ENCODE data around the gene CFAP74. TPM values are rescaled to one million over a fixed set of nuclear protein-coding genes. Genes with fewer than 3 reads are reported as not detected.

The CFAP74 gene
- total and polyA plus RNA-seq, 2 of the 4 experiments (the other 2 are of a cell fraction) = not detected

GRCh38 chr1:1926346-1926811 is 77.2 kb downstream of the CFAP74 start:
- H3K14ac ChIP-seq (replicated peaks; ENCODE audit: low read depth, low read length) = no peak overlapping the region
- no peaks in the 10 kb centered on the region for H4K20me1 ChIP-seq (ENCODE audit: insufficient read depth, low read length)
- H3K36me3 ChIP-seq (ENCODE audit: control insufficient read depth, insufficient read depth, low read length) = no peaks in the 10 kb centered on the region
- no peak overlapping the region for H4K8ac ChIP-seq (ENCODE audit: low read depth in 2 of 2, low read length in 2 of 2)
- no peak overlapping the region for H2AK9ac ChIP-seq (replicated peaks; ENCODE audit: low read depth, low read length, poor library complexity)
- H2BK5ac ChIP-seq (ENCODE audit: low read depth, low read length, poor library complexity, severe bottlenecking) = no peak overlapping the region
- POLR2A ChIA-PET (ENCODE audit: unreplicated experiment) = no interaction called here
- no peak overlapping the region for H3K56ac ChIP-seq (ENCODE audit: extremely low read depth, insufficient read depth, low read length)
- ATAC-seq (ENCODE audit: low read depth) = no peak
- H3K9ac ChIP-seq (ENCODE audit: low read depth, low read length) = no peak overlapping the region
- H2BK120ac ChIP-seq (ENCODE audit: low read depth, low read length) = no peak overlapping the region
- no peak overlapping the region for H2AK5ac ChIP-seq (ENCODE audit: low read depth, low read length)
- intact Hi-C loops (cut with micrococcal nuclease) (no loop called here), dilution Hi-C loops (cut with HindIII; ENCODE audit: low sequenced_read_pairs, unreplicated experiment) (no loop called here), in situ Hi-C loops (cut with MboI; ENCODE audit: low sequenced_read_pairs) (no loop called here)
- no peak overlapping the region for H3K23ac ChIP-seq (ENCODE audit: low read depth, low read length)
- H3K79me1 ChIP-seq (ENCODE audit: low read depth in 1 of 2, low read length in 2 of 2) = no peaks in the 10 kb centered on the region
- no peak overlapping the region for H4K91ac ChIP-seq (ENCODE audit: insufficient read depth, low read depth, low read length)
- TF ChIP-seq ELK1 (IDR thresholded peaks at IDR 0.05; ENCODE audit: borderline replicate concordance, low read depth, low read length) (no peak), NFE2L2 (IDR thresholded peaks at IDR 0.05; ENCODE audit: low read depth, low read length) (no peak), SMC3 (IDR thresholded peaks at IDR 0.05; ENCODE audit: low read depth, low read length) (no peak), USF2 (IDR thresholded peaks at IDR 0.05; ENCODE audit: low read depth, low read length) (no peak), MXI1 (IDR thresholded peaks at IDR 0.05; ENCODE audit: borderline replicate concordance, low read depth, low read length) (no peak), CEBPB (IDR thresholded peaks at IDR 0.05; ENCODE audit: low read depth, low read length) (no peak), RCOR1 (IDR thresholded peaks at IDR 0.05; ENCODE audit: insufficient replicate concordance, low read length) (no peak), BHLHE40 (IDR thresholded peaks at IDR 0.05; ENCODE audit: low read depth, low read length) (no peak), CHD1 (IDR thresholded peaks at IDR 0.05; ENCODE audit: low read depth, low read length) (no peak), POLR2A (IDR thresholded peaks at IDR 0.05; ENCODE audit: low read depth, low read length) (no peak), RFX5 (IDR thresholded peaks at IDR 0.05; ENCODE audit: low read depth, low read length) (no peak), CTCF (conservative IDR thresholded peaks at IDR 0.05; ENCODE audit: low read depth, low read length) (no peak), MAZ (IDR thresholded peaks at IDR 0.05; ENCODE audit: borderline replicate concordance, low read depth, low read length) (no peak), FOS (IDR thresholded peaks at IDR 0.05; ENCODE audit: low read depth, low read length) (no peak), RAD21 (IDR thresholded peaks at IDR 0.05; ENCODE audit: low read length) (no peak), MAFK (IDR thresholded peaks at IDR 0.05; ENCODE audit: low read depth, low read length) (no peak)
- no TSS peak for BruUV-seq (replicated peaks)
- no peak overlapping the region for H2BK15ac ChIP-seq (ENCODE audit: low read depth, low read length)
- no peaks in the 10 kb centered on the region for H3K4me1 ChIP-seq (ENCODE audit: control insufficient read depth, insufficient read depth, low read length)
- H3K4me3 ChIP-seq (ENCODE audit: insufficient read depth, low read depth, low read length) = no peak overlapping the region
- no peaks in the 10 kb centered on the region for H3K9me1 ChIP-seq (ENCODE audit: insufficient read depth, low read length)
- H4K5ac ChIP-seq (ENCODE audit: low read depth, low read length) = no peak overlapping the region
- H3K4ac ChIP-seq (ENCODE audit: low read depth, low read length) = no peak overlapping the region
- no peaks in the 10 kb centered on the region for H3K9me3 ChIP-seq (ENCODE audit: control insufficient read depth, insufficient read depth, low read length)
- no peak overlapping the region for H3K18ac ChIP-seq (ENCODE audit: low read depth, low read length)
- no peak overlapping the region for H2BK20ac ChIP-seq (ENCODE audit: low read depth, low read length)
- DNase-seq = no peak
- H3K4me2 ChIP-seq (ENCODE audit: low read depth, low read length) = no peak overlapping the region
- WGBS, 2 experiments (ENCODE audit: extremely low coverage in 2 of 2, insufficient read length in 1 of 2) = 70% methylated on average over 11 of the region's 26 CpGs; no CpG with 5 or more reads in 1 of the 2 experiments
- CTCF ChIA-PET = no interaction called here
- peaks cover 5% of the 10 kb centered on the region; the same call in 1 of the 2 replicates for H3K27me3 ChIP-seq (ENCODE audit: control insufficient read depth, insufficient read depth, low read length)
- H2AFZ ChIP-seq (replicated peaks; ENCODE audit: low read length, poor library complexity) = no peak overlapping the region
- H3K27ac ChIP-seq (ENCODE audit: insufficient read depth, low read length) = no peak overlapping the region
